ENCODE measurements around the gene PRRC2C.
"Not testable (repeated sequence)": the region's sequence is repeated elsewhere in the genome, so short reads cannot be mapped to it uniquely, and the experiment has no call there.

The PRRC2C gene

DNA sequence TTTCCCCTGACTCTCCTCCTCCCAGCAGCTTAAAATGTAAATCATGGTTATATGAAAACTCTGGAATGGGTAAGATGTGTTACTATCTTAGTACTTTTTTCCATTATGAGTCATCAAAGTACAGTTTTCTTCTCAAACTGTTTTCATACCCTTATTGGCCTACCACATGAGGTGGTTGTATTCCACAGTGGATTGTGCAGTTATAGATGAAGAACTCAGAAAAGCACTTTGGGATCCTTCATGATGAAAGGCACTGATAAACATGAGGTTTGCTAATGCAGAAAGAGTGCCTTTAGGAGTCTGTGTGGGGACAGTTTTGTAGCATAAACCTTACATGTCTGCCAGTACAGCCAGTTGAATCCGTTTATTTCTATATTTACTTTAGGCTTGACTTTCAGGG is 104.7 kb downstream of the PRRC2C start:
- no peak for DNase-seq

DNA sequence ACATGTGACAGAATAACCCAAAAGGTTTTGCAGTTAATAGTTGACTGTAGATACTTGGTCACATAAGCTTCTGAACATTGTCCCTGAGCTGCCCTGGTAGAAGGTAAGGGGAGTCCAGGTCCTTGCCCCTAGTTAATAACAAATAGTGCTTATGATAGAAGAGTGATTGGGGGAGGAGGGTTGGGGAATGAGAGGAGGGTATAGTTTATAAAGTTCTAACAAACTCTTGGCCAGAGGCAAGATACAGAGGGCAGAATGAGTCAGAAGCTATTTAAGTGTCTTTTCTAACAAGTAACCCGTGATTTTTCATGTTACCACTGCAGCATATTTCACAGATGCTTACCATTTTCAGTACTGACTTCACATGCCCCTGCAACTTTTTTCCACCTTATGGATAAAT is 110.0 kb downstream of the PRRC2C start:
- DNase-seq, result no peak

DNA sequence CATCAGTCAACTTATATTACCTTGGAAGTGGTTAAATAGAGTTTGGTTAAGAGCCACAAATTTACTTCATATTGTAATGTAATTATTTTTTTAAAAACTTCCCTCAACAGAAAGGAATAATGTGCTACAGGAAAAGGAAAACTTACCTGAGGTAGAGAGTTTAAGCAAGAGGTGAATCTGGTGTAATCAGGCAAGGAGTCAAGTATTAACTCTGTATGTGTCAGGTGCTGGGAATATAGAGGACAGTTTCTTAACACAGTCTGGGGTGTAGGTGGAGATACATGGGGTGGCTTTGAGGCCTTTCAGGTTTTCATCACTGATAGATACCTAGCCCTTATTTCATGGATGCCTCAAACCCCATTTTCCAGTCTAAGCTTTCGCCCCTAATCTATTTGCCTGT is 110.8 kb downstream of the PRRC2C start:
- DNase-seq, result no peak

DNA sequence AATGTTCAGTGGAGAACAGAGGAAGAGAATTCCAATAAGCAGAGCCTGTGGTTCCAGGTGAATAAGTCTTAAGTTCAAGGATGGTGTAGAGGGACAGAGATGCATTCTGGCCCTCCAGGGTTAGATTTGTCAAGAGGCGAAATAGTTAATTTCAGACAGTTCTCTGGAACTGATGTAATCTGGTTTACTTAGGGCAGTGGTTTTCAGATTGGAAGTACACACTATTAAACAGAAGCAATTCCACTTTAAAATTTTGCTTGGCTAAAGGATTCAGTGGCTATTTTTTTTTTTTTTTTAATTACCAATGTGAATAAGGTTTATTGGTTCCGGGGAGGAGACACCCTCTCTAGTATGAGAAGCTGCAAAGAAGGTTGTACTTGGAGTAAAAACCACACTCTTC is 111.4 kb downstream of the PRRC2C start:
- DNase-seq, result no peak

DNA sequence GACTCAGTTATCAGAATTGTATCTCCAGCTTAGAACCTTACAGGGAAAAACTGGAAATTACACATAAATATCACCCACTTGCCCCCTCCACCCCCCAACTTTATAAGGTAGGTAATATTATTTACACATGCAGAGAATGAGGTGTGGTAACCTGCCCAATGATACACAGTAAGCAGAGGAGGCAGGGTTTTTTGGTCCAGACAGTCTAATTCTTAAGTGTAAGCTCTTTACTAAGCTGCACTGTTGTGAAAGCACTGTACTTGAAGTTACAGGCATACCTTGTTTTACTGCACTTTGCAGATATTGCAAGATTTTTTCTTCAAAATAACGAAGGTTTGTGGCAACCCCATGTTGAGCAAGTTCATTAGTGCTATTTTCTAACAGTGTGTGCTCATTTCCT is 111.9 kb downstream of the PRRC2C start:
- DNase-seq, result no peak

DNA sequence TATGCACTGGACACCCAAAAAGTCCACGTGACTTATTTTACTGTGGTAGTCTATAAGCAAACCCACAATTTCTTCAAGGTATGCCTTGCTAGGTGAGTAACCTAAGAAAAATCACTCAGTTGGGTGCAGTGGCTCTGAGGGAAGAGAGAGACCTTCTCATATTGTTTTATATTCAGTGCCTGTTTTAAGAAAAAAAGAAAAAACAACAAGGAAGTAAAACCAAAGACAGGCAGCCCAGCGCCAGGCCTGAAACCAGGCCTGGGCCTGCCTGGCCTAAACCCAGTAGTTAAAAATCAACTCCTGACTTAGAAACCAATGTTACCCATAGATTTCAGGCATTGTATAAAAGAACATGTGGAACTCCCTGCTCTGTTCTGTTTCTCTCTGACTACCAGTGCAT is 115.0 kb downstream of the PRRC2C start:
- not testable (repeated sequence) for DNase-seq

DNA sequence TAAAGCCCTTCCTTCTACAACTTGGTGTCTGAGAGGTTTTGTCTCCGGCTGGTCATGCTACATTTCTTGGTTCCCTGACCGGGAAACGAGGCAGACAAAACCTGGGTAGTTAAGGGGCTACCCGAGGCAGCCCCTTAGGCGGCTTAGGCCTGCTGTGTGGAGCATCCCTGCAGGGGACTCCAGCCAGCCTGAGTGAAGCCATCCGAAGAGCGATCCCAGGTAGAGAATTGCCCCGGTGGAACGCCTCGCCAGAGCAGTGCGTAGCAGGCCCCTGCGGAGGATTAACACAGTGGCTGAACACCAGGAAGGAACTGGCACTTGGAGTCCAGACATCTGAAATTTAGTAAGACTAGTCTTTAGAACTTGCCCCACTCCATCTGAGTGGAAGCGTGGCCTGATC is 115.5 kb downstream of the PRRC2C start:
- DNase-seq, result no peak

DNA sequence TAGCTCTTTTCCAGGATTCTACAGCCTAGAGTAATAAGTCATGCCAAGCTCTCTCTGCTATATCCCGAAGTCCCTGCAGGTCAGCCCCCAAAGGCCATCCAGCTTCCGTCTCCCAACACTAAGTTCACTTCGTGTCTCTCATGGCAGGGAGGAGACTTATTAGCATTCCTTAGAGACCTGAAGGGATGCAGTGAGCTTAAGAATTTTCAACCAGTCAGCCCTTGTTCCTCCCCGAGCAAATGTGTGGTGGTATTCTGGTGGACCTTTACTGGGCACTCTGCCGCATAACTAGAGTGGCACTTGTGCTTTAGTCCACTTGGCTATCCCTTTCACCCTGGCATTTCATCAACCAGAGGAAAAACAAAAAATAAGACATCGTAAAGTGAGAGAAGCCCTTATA is 117.7 kb downstream of the PRRC2C start:
- not testable (repeated sequence) for DNase-seq

DNA sequence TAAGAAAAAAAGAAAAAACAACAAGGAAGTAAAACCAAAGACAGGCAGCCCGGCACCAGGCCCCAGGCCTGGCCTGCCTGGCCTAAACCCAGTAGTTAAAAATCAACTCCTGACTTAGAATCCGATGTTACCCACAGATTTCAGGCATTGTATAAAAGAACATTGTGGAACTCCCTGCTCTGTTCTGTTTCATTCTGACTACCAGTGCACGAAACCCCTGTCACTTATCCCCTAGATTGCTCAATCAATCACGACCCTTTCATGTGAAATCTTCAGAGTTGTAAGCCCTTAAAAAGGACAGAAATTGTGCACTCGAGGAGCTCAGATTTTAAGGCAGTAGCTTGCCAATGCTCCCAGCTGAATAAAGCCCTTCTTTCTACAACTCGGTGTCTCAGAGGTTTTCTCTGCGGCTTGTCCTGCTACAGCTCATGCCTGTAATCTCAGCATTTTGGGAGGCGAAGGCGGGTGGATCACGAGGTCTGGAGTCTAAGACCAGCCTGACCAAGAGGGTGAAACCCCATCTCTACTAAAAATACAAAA is 121.1 kb downstream of the PRRC2C start:
- DNase-seq, result no peak

DNA sequence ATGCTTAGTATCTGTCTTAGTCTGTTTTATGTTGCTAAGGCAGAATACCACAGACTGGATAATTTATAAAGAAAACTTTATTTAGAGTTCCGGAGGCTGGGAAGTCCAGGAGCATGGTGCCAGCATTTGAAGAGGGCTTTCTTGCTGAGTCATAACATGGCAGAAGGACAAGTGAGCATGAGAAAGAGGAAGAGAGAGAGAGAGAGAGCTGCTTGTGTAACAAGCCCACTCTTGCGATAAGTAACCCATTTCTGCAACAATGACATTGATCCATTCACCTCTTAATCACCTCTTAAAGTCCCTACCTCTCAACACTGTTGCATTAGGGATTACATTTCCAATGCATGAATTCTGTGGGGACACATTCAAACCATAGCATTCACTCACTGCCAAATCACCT is 125.1 kb downstream of the PRRC2C start:
- DNase-seq, result no peak

DNA sequence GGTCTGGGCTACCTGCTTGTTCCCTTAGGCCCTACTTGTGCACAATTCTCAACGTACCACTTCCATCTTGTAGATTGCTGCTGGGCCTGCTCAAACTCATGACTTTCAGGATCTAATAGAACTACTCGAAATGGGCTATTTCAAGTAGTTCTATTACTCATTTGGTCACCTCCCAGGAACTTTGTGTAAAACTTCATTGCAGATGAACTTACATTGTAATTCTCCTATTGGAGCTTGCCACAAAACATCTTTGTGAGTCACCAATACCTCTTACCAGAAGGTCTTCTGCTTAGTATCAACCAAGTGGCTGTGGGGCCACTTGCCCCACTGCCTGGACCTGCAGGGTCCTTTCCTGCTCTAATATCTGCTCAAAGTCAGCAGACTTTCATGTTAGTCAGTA is 126.0 kb downstream of the PRRC2C start:
- DNase-seq, result no peak

DNA sequence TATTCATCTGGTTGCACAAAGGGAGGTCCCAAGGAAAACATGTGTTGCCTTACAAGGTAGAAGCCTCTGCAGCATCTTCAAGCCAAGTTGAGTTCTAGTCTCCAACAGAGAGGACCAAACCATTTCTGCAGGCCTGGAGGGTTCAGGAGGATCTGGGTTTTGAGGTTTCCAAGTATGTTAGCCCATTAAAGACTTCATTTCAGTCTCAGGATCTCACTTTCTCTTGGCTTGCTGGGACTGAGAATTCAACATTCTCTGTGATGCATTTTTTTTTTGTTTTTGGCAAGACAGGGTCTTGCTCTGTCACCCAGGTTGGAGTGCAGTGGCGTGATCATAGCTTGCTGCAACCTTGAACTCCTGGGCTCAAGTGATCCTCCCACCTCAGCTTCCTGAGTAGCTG is 128.0 kb downstream of the PRRC2C start:
- DNase-seq, result no peak

DNA sequence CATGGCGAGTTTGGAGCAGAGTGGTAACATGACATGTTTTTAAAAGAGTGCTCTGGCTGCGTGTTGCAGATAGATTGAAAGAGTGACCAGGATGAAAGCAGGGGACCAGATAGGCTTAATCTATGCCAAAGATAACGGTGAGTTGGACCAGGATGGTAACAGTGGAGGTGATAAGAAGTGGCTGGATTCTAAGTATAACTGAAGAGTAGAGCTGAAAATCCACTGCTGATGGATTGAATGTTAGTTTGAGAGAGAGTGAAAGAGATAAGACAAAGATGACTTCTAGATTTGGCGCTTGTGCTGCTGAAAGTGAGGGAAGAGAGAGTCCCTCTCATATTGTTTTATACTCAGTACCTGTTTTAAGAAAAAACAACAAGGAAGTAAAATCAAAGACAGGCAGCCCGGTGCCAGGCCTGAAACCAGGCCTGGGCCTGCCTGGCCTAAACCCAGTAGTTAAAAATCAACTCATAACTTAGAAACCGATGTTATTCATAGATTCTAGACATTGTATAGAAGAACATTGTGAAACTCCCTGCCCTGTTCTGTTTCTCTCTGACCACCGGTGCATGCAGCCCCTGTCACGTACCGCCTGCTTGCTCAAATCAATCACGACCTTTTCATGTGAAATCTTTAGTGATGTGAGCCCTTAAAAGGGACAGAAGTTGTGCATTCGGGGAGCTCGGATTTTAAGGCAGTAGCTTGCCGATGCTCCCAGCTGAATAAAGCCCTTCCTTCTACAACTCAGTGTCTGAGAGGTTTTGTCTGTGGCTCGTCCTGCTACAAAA is 130.0 kb downstream of the PRRC2C start:
- DNase-seq, result not testable (repeated sequence)

DNA sequence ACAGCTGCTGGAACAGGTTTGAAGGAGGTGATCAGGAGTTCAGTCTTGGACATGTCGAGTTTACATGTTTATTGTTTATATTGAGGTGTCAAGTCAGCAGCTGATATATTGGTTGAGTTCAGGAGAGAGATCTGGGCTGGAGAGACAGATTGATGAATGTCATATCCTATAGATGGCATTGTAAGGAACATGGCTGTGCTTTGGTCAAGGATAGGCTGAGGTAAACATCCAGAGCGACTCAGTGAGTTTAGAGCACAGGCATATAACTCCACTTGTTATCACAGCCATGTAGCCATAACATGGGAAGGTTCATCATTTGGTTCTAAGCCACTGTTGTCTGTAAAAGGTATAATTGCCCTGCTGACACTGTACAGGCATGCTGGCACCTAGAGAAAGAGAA is 131.3 kb downstream of the PRRC2C start:
- no peak for DNase-seq

DNA sequence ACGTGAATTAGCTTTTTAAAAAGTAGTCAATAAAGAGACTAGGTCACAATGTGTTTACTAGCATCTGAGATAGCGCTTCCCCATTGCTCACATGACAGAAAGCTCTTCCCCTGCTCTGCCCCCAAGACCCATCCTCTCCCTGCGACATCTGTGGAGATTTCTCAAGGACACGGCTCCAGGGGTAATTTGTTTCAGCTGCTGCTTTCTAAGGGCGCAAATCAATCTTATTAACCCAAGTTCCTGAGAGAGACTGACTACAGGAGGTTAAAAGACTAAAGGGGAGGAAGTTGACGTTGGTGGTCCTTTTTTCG is 136.8 kb downstream of the PRRC2C start, which contains the start of gene MYOCOS:
Gene MYOCOS, plus strand, starts transcription at position 92 of the 311 bp plus-strand sequence. CDS start 1,641 bp downstream, outside the sequence.
- no peak for DNase-seq

DNA sequence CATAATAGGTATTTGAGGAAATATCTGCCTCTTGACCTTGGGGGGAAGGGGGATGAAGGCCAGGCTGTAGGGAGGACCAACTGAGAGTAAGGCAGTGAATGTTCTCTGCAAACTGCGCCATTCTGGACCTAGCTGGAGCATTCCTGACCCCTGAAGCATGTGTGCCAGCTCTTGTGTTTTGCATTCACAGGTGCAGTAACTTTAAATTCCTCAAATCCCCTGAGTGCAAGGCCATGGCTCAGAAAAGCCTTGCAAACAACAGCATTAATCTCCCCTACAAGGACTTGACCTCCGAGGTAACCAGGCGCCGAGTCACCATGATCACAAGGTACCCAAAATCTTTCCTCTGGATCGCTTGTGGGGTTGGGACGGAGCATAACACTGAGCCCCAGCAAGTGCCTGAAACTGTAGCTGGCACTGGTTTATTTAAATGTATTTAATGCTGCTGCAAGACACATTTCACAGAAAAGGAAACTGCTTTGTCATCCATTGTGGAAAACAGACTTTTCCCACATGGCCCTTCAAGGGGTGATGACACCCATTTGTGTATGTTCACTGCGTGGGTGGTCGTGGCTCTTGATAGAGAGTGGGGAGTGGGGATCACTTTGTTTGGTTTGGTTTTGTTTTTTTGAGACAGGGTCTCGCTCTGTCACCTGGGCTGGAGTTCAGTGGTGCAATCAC is 138.5 kb downstream of the PRRC2C start:
- no peak for DNase-seq

DNA sequence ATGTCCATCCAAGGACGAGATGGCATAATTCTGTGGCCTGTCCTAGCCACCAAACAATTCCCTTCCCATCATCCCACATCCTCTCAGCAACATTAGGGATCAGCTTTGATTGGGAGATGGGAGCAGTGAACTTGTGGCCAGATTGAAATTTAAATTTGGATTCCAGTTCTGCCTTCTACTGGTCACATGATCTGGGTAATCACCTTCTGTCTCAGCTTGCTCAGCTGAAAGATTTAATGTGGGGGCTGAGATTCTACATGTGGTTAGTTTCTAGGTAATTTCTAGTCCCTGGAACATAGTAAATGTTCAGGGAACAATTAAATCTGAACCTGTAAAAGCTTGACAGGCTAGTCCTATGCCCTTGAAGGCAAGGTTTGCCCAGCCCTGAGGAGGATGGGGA is 139.9 kb downstream of the PRRC2C start:
- no peak for DNase-seq

DNA sequence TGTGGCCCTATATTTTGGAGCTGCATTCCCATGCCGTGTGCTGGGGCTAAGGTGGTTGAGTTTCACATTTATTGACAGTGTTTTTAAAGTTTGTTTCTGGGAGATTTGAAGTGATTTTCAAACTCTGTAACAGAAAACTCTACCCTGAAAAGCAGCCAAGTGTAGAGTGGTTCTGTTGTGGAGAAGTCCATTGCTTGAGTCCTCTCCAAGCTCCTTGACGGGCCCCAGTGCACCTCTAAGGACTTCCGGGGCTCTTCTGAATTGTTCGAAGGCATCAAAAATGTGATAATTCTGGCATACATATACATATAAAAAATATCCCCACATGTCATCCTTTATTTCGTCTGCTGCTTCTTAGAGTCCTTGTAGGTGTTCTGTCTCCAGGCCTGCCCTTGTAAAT is 141.7 kb downstream of the PRRC2C start:
- no peak for DNase-seq

DNA sequence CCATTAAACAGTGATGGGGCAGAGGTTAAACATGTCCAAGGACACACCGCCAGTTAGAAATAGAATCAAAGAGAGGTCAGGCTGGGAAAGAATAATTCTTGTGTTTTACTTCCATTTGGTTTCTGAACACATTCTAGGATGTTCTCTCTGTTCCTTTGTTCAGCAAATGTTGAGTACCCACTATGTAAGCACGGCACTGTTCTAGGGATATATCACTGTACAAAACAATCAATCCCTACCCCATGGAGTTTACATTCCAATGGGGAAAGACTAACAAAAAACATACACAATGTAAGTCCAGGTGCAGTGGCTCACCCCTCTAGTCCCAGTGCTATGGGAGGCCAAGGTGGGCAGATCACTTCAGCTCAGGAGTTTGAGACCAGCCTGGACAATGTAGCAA is 142.9 kb downstream of the PRRC2C start:
- DNase-seq, result no peak

DNA sequence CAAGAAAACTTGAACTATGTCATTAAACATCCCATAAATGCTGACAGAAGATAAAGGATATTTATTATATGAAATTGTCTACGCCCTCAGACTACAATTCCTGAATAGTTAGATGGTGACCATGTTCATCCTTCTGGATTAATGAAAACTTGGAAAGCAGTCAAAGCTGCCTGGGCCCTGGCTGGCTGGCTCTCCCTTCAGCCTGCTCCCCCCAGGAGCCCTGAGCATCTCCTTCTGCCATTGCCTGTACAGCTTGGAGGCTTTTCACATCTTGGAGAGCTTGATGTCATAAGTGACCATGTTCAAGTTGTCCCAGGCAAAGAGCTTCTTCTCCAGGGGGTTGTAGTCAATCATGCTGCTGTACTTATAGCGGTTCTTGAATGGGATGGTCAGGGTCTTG is 150.3 kb downstream of the PRRC2C start:
- no peak for DNase-seq

DNA sequence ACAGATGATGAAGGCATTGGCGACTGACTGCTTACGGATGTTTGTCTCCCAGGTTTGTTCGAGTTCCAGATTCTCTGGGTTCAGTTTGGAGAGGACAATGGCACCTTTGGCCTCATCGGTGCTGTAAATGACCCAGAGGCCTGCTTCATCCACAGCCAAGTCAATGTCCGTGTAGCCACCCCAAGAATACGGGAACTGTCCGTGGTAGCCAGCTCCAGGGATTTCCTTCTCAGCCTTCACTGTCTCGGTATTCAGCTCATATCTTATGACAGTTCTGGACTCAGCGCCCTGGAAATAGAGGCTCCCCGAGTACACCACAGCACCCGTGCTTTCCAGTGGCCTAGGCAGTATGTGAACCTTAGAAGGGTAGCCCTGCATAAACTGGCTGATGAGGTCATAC is 150.8 kb downstream of the PRRC2C start:
- DNase-seq, result no peak

DNA sequence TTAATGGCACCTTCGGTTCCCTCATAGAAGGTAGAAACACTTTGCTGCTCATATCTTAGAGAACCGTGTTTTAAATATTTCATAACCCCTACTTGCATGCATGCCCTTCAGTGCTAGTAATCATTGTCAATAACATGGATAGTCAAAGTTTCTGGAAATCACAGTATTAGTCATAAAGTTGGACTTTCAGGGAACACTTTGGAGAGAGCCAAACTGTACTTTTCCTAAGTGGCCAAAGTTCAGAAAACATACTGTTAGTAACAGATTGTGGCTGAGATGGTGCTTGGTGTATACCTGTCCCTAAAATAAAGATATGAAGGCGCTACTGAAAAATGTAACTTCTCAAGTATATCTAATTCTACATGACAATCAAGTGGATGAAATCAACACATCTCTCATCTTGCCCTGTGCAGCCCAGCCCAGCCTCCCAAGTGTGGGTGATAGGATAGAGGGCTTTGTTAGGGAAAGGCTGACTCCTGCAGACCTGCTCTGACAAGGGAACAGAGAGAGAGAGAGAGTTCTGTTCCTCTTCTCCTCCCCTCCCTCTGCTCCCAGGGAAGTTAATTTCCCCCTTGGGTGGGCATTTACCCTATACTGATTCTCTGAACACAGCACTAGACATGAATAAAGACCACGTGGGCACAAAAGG is 152.7 kb downstream of the PRRC2C start:
- no peak for DNase-seq

DNA sequence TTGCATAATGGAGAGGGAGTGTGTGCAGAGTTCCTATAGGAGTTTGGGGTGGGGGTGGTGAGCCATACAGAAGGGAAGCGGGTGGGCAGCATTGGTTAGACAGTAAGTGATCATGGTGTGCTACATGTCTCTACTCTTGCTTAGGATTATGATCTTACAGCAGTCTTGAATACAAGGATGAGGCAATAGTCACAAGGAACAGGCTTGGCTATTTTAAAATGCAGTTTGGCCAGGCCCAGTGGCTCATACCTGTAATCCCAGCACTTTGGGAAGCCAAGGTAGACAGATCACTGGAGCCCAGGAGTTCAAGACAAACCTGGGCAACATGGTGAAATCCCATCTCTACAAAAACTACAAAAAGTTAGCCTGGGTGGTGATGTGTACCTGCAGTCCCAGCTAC is 154.9 kb downstream of the PRRC2C start:
- DNase-seq, result no peak

Data from activated effector memory CD4-positive, alpha-beta T cell treated with anti-CD3 and anti-CD28 coated beads, Interleukin-2, amount 50 U/mL, for 16 hours (primary cell).